ES-I3 (cell line): Measurements from ENCODE around the gene NDUFA13.
"Not testable (repeated sequence)": the region's sequence is repeated elsewhere in the genome, so short reads cannot be mapped to it uniquely, and the experiment has no call there.

Source experiments
- H3K36me3 ChIP-seq: 2 replicates; pipeline ENCODE4 v1.6.1; 2013; ENCODE audit warnings: mild to moderate bottlenecking, low read length, control low read depth, moderate library complexity; ENCODE audit not compliant: insufficient read depth
- H3K4me1 ChIP-seq: 2 replicates; pipeline ENCODE4 v1.6.1; 2013; ENCODE audit warnings: mild to moderate bottlenecking, control low read depth, low read length; ENCODE audit not compliant: insufficient read depth
- H3K9ac ChIP-seq: 2 replicates; pipeline ENCODE4 v1.6.1; 2013; ENCODE audit warnings: low read depth, mild to moderate bottlenecking, low read length, moderate library complexity
- H3K9me3 ChIP-seq: 2 replicates; pipeline ENCODE4 v1.6.1; 2013; ENCODE audit warnings: mild to moderate bottlenecking, low read length, moderate library complexity; ENCODE audit not compliant: control insufficient read depth, insufficient read depth

NDUFA13 gene

DNA sequence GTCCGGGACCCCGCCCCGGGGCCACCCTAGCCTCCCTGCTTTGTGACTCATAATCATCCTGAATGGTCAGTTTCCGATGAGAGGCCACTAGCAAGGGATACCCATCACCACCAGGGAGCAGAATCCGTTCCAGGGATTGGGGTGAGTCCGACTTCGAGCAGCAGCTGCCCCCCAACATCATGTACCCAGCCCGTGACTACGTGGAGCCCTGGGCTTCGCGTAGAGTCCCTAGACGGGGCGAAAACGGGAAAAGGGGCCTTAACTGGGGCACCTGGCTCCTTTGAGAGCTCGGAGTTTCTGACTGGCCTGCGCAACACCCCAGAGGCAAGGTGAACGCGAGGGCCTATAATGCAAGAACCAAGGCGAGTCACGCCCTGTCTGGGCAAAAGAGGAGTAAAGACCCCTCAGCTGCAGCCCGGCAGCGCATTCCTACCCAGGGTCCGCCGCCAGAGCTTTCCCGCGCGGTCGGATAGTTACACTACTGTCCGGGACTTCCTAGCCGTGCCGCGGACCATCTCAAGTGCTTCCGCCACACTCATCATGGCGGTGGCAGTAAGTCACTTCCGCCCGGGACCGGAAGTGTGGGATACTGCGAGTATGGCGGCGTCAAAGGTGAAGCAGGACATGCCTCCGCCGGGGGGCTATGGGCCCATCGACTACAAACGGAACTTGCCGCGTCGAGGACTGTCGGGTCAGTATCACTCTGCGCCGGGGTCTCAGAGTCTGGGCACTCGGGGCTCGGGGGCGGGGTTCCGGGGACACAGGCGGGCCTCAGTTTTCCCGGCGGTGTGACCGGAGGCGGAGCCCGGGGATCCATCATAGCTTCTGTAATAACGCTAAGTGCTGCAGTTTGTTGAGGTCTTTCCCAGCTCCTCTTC lies at the start of gene NDUFA13:
NDUFA13 (plus strand) TSS at position 584 of the 878 bp plus-strand sequence; CDS start at position 598, 14 bp downstream.
- no peaks in the 10 kb centered on the region for H3K9me3 ChIP-seq

DNA sequence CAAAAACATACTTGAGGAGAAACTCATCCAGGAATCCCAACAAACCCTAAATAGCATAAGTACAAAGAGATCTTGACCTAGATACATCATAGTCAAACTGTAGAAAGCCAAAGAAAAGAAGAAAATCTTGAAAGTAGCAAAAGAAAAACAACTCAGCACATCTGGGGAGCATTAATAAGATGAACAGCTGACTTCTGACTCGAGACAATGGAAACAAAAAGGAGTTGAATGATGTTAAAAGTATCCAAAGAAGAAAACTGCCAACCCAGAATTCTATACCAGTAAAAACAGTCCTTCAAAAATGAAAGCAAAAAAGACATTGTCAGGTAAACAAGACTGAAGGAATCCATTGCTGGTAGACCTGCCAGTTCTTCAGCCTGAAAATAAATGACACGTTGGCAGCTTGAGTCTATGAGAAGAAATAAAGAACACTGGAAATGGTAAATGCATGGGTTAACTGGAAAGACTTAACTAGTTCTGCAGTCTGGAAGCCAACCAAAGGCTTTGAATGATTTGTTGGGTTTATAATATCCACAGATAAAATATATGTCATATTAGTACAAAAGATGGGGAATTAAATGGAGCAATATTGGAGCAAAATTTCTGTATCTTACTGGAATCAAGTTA lies 47.5 kb upstream of the NDUFA13 start:
- Histone ChIP-seq H3K9ac (no peak overlapping the region), H3K4me1 (peaks cover 14% of the 10 kb centered on the region), H3K36me3 (peaks cover 19% of the 10 kb centered on the region), H3K9me3 (peaks cover 12% of the 10 kb centered on the region)

More for the DNA sequence above, at the start of gene NDUFA13:
- Histone ChIP-seq H3K4me1 (no peaks in the 10 kb centered on the region; the same call in 1 of the 2 replicates), H3K9ac (peak within 1 kb of the TSS; percentile 82), H3K36me3 (no peaks in the 10 kb centered on the region; the same call in none of the 2 replicates)

DNA sequence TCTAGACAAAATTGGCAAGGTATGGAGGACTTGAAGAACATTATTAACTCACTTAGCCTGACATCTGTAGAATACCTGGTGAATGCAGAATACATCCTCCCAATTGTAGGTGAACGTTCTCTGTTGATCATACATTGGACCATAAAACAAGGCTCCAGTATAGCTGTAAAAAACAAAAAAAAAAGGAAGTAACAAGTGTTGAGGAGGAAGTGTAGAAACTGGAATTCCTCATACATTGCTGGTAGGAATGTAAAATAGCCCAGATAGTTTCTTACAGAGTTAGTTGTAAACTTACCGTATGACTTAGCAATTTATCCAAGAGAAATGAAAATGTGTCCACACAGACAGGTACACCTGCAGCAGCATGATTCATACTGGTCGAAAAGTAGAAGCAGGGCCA lies 45.4 kb upstream of the NDUFA13 start:
- Histone ChIP-seq H3K9ac (no peak overlapping the region), H3K4me1 (peaks cover 17% of the 10 kb centered on the region), H3K9me3 (peaks cover 12% of the 10 kb centered on the region), H3K36me3 (peaks cover 17% of the 10 kb centered on the region)

- Histone ChIP-seq H3K9ac (no peak overlapping the region), H3K36me3 (peaks cover 8% of the 10 kb centered on the region), H3K9me3 (peaks cover 12% of the 10 kb centered on the region), H3K4me1 (peaks cover 25% of the 10 kb centered on the region)
Observed at GRCh38 chr19:19471682-19472081, 44.3 kb upstream of the NDUFA13 start.

- not testable (repeated sequence) for H3K9ac ChIP-seq, H3K36me3 ChIP-seq
- peaks cover 25% of the 10 kb centered on the region for H3K4me1 ChIP-seq
- H3K9me3 ChIP-seq = peaks cover 11% of the 10 kb centered on the region
Observed at GRCh38 chr19:19472106-19472505, 43.9 kb upstream of the NDUFA13 start.

DNA sequence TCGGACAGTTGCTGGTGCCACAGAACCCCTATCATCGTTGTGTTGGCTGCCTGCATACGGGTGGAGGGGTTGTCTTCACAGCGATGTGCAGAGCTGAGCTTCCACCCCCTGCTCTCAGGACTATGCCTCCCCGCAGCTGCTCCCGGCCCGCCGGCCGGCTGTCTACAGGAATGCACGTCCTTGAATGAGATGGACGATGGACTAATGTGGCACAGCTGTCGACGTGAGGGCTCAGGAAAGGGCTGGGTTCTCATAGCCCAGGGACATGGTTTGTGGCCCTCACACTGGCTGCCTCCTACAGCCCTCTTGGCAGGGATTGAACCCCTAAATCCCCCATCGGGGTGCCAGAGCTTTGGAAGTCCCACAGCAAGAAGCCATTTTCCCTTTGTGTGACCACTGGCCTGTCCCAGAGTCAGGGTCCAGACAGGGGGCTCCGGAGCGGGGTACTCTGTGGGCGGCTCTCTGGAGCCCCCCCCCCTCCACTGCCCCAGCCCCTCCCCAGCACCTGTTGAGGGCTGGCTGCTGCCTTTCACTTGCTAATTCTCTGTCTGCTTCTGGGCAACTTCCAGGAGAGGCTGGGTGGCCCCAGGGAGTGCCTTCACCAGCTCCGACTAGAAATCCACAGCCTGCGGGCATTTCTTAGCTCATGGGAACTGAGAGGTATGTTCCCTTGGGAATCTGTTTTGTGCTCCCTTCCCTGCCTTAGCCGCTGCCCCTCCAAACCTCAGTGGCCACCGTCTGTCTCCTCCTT lies 40.8 kb upstream of the NDUFA13 start:
- Histone ChIP-seq H3K36me3 (peaks cover 3% of the 10 kb centered on the region), H3K9ac (peak overlapping the region; percentile 11; the same call in 1 of the 2 replicates), H3K9me3 (no peaks in the 10 kb centered on the region), H3K4me1 (peaks cover 25% of the 10 kb centered on the region)

- Histone ChIP-seq H3K36me3 (peaks cover 3% of the 10 kb centered on the region), H3K4me1 (peaks cover 25% of the 10 kb centered on the region), H3K9me3 (no peaks in the 10 kb centered on the region), H3K9ac (no peak overlapping the region; the same call in 1 of the 2 replicates)
Observed at GRCh38 chr19:19475849-19476828, 39.9 kb upstream of the NDUFA13 start.

- H3K9me3 ChIP-seq = no peaks in the 10 kb centered on the region
- no peak overlapping the region for H3K9ac ChIP-seq
- peaks cover 3% of the 10 kb centered on the region; the same call in 1 of the 2 replicates for H3K36me3 ChIP-seq
- H3K4me1 ChIP-seq = peaks cover 25% of the 10 kb centered on the region
Observed at GRCh38 chr19:19477705-19478383, 38.2 kb upstream of the NDUFA13 start.

- Histone ChIP-seq H3K36me3 (peaks cover 3% of the 10 kb centered on the region; the same call in 1 of the 2 replicates), H3K4me1 (peaks cover 18% of the 10 kb centered on the region)
Observed at GRCh38 chr19:19480688-19481087, 35.3 kb upstream of the NDUFA13 start.

GRCh38 chr19:19482809-19483596 lies 33.0 kb upstream of the NDUFA13 start:
- H3K4me1 ChIP-seq = peaks cover 19% of the 10 kb centered on the region
- H3K9me3 ChIP-seq = no peaks in the 10 kb centered on the region
- H3K9ac ChIP-seq = no peak overlapping the region
- H3K36me3 ChIP-seq = peaks cover 3% of the 10 kb centered on the region; the same call in 1 of the 2 replicates

More at GRCh38 chr19:19480688-19481087, 35.3 kb upstream of the NDUFA13 start:
- Histone ChIP-seq H3K9ac (no peak overlapping the region), H3K9me3 (no peaks in the 10 kb centered on the region)

- Histone ChIP-seq H3K9me3 (no peaks in the 10 kb centered on the region), H3K4me1 (peaks cover 39% of the 10 kb centered on the region), H3K36me3 (no peaks in the 10 kb centered on the region), H3K9ac (no peak overlapping the region)
Observed at GRCh38 chr19:19485161-19485997, 30.6 kb upstream of the NDUFA13 start.

- Histone ChIP-seq H3K4me1 (peaks cover 39% of the 10 kb centered on the region), H3K36me3 (no peaks in the 10 kb centered on the region; the same call in 1 of the 2 replicates), H3K9ac (no peak overlapping the region), H3K9me3 (no peaks in the 10 kb centered on the region)
Observed at GRCh38 chr19:19485998-19486290, 30.1 kb upstream of the NDUFA13 start.
